Fibroblast of peridontal ligament (primary cell): Measurements from ENCODE around the gene MED12L.
"Not testable (repeated sequence)": the region's sequence is repeated elsewhere in the genome, so short reads cannot be mapped to it uniquely, and the experiment has no call there.

ENCODE experiments used
- DNase-seq: peaks from one replicate; pipeline ENCODE4 v3.0.0-alpha.2; 2010; ENCODE audit errors: extremely low read depth

The MED12L gene

GRCh38 chr3:151213151-151213550 is 127.7 kb downstream of the MED12L start:
- DNase-seq = no peak

GRCh38 chr3:151213881-151214280 is 128.4 kb downstream of the MED12L start:
- DNase-seq = no peak

GRCh38 chr3:151214459-151214858 is 129.0 kb downstream of the MED12L start:
- no peak for DNase-seq

GRCh38 chr3:151216641-151217607 is 131.5 kb downstream of the MED12L start:
- no peak for DNase-seq

GRCh38 chr3:151218136-151218535 is 132.7 kb downstream of the MED12L start:
- no peak for DNase-seq

GRCh38 chr3:151219056-151219455 is 133.6 kb downstream of the MED12L start:
- DNase-seq = peak; percentile 61

- DNase-seq = no peak
Measured at GRCh38 chr3:151224268-151224866, 138.9 kb downstream of the MED12L start.

GRCh38 chr3:151225040-151225975 is 139.8 kb downstream of the MED12L start:
- no peak for DNase-seq

GRCh38 chr3:151226088-151226563 is 140.7 kb downstream of the MED12L start:
- peak; percentile 75 for DNase-seq

- no peak for DNase-seq
Measured at GRCh38 chr3:151226825-151227224, 141.4 kb downstream of the MED12L start.

- peak; percentile 8 for DNase-seq
Measured at GRCh38 chr3:151227266-151227806, 141.9 kb downstream of the MED12L start.

- peak; percentile 89 for DNase-seq
Measured at GRCh38 chr3:151227807-151228665, 142.6 kb downstream of the MED12L start.

GRCh38 chr3:151228666-151229040 is 143.2 kb downstream of the MED12L start:
- peak; percentile 84 for DNase-seq

GRCh38 chr3:151230646-151231045 is 145.2 kb downstream of the MED12L start:
- DNase-seq = no peak

GRCh38 chr3:151232403-151232802 is 146.9 kb downstream of the MED12L start:
- not testable (repeated sequence) for DNase-seq

- no peak for DNase-seq
Measured at GRCh38 chr3:151232991-151233390, 147.5 kb downstream of the MED12L start.

GRCh38 chr3:151234825-151235224 is 149.4 kb downstream of the MED12L start:
- DNase-seq = no peak

- no peak for DNase-seq
Measured at GRCh38 chr3:151236316-151236715, 150.9 kb downstream of the MED12L start.

GRCh38 chr3:151236736-151237135 is 151.3 kb downstream of the MED12L start:
- DNase-seq = no peak

- DNase-seq = not testable (repeated sequence)
Measured at GRCh38 chr3:151242006-151242405, 156.5 kb downstream of the MED12L start.
